Tibial artery (tissue), 4 donors: ENCODE data around the gene TIMM21.

ENCODE experiments used
- DNase-seq, 2 donors: peaks; one replicate each; pipeline ENCODE4 v3.0.0-alpha.2; 2019
- H3K27ac ChIP-seq, 2 donors: fragments of 200-600 bp; sonication (generic) in 1 of 2; 1 replicate in 1 of 2; 2 replicates in 1 of 2; pipeline ENCODE4 v1.5.1; 2018 to 2019; ENCODE audit warnings: mild to moderate bottlenecking in 1 of 2
- H3K27me3 ChIP-seq, 2 donors: fragments of 200-600 bp; sonication (generic) in 1 of 2; one replicate each; pipeline versions ENCODE4 v1.5.1 to v1.6.0; 2016 to 2019
- H3K36me3 ChIP-seq, 3 donors: fragments of 200-600 bp; sonication (generic) in 2 of 3; one replicate each; pipeline ENCODE4 v1.5.1; 2016 to 2019; ENCODE audit warnings: mild to moderate bottlenecking in 2 of 3
- H3K4me1 ChIP-seq, 4 donors: fragments of 200-600 bp; sonication (generic) in 2 of 4; 1 replicate in 3 of 4; 2 replicates in 1 of 4; pipeline ENCODE4 v1.5.1; 2016 to 2019
- H3K4me3 ChIP-seq, 2 donors: fragments of 200-600 bp; sonication (generic) in 1 of 2; 1 replicate in 1 of 2; 2 replicates in 1 of 2; pipeline ENCODE4 v1.5.1; 2018 to 2019; ENCODE audit warnings: mild to moderate bottlenecking in 2 of 2
- H3K9me3 ChIP-seq, 3 donors: fragments of 200-600 bp; sonication (generic) in 1 of 3; one replicate each; pipeline ENCODE4 v1.5.1; 2016 to 2019
- intact Hi-C: fragments of 100-400 bp; cut with DNase I; formaldehyde crosslinking; loops from one replicate; pipeline ENCODE4 v1.15.0; 2023; ENCODE audit warnings: low total_unique reads
- TF ChIP-seq, protein P1 (sequence below), 2 experiments: fragments of 200-600 bp in 1 of 2; fragments of 450-650 bp in 1 of 2; IDR thresholded peaks; one replicate each; pipeline ENCODE4 v1.5.1; 2017 to 2019; ENCODE audit warnings: antibody characterized with exemption in 2 of 2, mild to moderate bottlenecking in 1 of 2, moderate library complexity in 1 of 2

TIMM21 gene

DNA sequence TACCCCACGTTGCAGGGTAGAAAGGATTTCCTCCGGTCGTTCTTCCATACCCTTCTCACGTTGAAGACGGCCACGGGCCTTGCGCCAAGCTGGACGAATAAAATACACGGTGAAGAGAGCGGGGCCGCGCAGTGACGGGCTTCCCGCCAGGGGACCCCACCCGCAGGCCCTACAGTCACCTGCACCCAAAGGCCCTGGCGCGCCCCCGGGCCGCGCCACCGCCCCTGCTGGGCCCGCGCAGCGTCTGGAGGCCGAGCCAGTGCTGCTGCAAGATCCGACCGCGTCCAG is 888 bp upstream of the TIMM21 start:
- Histone ChIP-seq H3K4me1 (peaks cover 0 to 36% (median 27%) of the 10 kb centered on the region in 4 donors), H3K4me3 (peak overlapping the region; percentile 72 to 74), H3K36me3 (peaks cover 0 to 14% (median 0%) of the 10 kb centered on the region in 3 donors), H3K27me3 (no peaks in the 10 kb centered on the region), H3K9me3 (no peaks in the 10 kb centered on the region), H3K27ac (peak overlapping the region; percentile 86 to 92)
- intact Hi-C loops = loop anchor here (2.0 to 5.0 kb wide), 2 partner anchors 145 to 349 kb away; partner anchors contain the start of genes CNDP2 and CYB5A
- TF ChIP-seq, protein P1, sequence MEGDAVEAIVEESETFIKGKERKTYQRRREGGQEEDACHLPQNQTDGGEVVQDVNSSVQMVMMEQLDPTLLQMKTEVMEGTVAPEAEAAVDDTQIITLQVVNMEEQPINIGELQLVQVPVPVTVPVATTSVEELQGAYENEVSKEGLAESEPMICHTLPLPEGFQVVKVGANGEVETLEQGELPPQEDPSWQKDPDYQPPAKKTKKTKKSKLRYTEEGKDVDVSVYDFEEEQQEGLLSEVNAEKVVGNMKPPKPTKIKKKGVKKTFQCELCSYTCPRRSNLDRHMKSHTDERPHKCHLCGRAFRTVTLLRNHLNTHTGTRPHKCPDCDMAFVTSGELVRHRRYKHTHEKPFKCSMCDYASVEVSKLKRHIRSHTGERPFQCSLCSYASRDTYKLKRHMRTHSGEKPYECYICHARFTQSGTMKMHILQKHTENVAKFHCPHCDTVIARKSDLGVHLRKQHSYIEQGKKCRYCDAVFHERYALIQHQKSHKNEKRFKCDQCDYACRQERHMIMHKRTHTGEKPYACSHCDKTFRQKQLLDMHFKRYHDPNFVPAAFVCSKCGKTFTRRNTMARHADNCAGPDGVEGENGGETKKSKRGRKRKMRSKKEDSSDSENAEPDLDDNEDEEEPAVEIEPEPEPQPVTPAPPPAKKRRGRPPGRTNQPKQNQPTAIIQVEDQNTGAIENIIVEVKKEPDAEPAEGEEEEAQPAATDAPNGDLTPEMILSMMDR (IDR thresholded peaks at IDR 0.05) = no peak
- no peak for DNase-seq

DNA sequence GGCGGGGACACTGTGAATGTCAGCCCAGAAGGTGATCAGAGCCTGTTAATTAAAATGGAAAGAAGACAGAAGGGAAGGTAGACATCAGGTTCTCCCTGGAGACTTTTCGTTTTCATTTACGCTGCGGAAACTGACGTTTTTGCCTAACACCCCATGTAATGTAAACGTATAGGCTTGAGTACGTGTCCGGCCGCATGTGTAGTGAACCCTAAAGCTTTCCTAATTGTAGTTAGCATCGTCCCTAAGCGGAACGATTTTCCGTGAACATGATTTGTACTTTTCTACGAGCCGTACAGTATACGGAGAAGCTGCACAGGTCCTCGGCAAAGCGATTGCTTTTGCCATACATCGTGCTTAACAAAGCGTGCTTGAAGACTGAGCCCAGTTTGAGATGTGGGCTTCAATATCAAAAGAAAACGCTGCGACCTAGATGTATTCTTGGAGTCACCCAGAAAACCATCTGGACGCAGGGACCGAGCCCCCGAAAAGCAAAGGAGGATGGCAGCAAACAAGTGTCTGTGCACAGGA is 284 bp downstream of the TIMM21 start:
- Histone ChIP-seq H3K9me3 (no peaks in the 10 kb centered on the region), H3K4me3 (peak overlapping the region; percentile 72 to 74), H3K27me3 (no peaks in the 10 kb centered on the region), H3K4me1 (peaks cover 0 to 36% (median 27%) of the 10 kb centered on the region in 4 donors), H3K27ac (peak overlapping the region; percentile 86 to 92), H3K36me3 (peaks cover 0 to 14% (median 0%) of the 10 kb centered on the region in 3 donors)
- TF ChIP-seq, protein P1 (IDR thresholded peaks at IDR 0.05) = no peak
- DNase-seq = no peak
- intact Hi-C loops = loop anchor here (5.0 kb wide), 1 partner anchor 144 kb away; the partner anchor contains the start of gene CYB5A

DNA sequence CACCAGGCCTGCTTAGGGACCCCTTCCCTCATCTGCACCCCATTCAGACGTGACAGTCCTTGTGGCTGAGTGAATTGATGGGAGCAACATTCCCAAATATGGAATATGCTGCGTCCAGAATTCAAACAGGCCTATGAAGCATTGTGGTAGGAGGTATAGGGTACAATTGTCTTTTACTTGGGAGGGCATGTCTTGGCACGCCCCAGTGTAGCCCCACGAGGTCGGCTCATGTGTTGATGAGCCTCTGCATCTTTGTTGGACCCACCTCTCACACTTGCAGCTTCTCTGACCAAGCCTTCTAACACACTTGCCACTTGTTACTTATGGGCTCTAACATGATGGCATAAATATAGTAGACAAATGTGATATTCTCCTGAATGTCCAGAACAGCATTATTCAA is 1.6 kb downstream of the TIMM21 start:
- Histone ChIP-seq H3K27me3 (no peaks in the 10 kb centered on the region), H3K27ac (no peak overlapping the region), H3K4me3 (peak overlapping the region in 1 of 2 donors; percentile 8), H3K36me3 (peaks cover 9 to 21% (median 10%) of the 10 kb centered on the region in 3 donors), H3K9me3 (no peaks in the 10 kb centered on the region), H3K4me1 (peaks cover 0 to 36% (median 27%) of the 10 kb centered on the region in 4 donors)
- intact Hi-C loops = loop anchor here (5.0 kb wide), 1 partner anchor 142 kb away; the partner anchor contains the start of gene CYB5A
- TF ChIP-seq, protein P1 (IDR thresholded peaks at IDR 0.05) = no peak
- DNase-seq = no peak

DNA sequence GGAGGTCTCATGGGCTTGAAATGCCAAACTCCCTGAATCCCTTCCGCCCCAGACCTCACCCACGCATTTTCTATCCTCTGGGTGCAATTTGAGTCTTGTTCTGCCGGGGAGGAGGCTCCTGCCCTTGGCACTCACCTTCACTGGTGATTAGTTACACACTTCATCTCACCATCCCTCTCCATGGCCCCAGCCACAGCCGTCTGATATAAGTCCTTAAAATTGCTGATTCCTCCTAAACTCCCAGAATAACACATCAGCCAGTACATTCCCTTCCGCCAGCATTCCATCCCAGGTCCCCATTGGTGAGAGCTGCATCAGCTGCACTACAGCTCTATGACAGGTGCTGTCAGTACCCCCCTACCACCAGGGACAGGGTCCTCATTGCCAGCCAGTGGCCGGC is 3.9 kb downstream of the TIMM21 start:
- H3K9me3 ChIP-seq = no peaks in the 10 kb centered on the region
- H3K27ac ChIP-seq = no peak overlapping the region
- no peak overlapping the region for H3K4me3 ChIP-seq
- no peaks in the 10 kb centered on the region for H3K27me3 ChIP-seq
- no peak for DNase-seq
- TF ChIP-seq, protein P1 (IDR thresholded peaks at IDR 0.05) = no peak
- intact Hi-C loops = no loop called here
- H3K4me1 ChIP-seq = peaks cover 0 to 31% (median 24%) of the 10 kb centered on the region in 4 donors
- peaks cover 26 to 44% (median 29%) of the 10 kb centered on the region in 3 donors for H3K36me3 ChIP-seq

DNA sequence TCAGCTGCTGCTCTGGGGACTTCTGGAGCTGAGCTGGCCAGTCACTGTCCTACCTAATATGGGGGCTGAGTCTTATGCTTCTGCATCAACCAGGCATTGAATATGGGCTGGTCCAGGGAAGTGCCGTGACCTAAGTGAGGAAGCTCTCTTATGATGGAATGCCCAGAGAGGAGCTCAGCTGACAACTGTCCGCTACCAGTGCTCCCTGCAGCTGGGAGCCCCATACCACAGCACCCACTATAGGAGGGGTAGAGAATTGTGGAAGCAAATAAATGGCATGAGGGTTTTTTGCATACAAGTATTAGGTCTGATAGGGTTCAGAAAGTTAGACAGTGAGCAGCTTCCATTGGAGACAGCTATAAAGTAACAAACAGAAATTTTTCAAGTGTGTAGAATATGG is 4.5 kb downstream of the TIMM21 start:
- intact Hi-C loops = no loop called here
- DNase-seq = no peak
- H3K27me3 ChIP-seq = no peaks in the 10 kb centered on the region
- H3K36me3 ChIP-seq = peaks cover 29 to 50% (median 31%) of the 10 kb centered on the region in 3 donors
- TF ChIP-seq, protein P1 (IDR thresholded peaks at IDR 0.05) = no peak
- H3K4me3 ChIP-seq = no peak overlapping the region
- no peak overlapping the region for H3K27ac ChIP-seq
- H3K4me1 ChIP-seq = peaks cover 0 to 31% (median 23%) of the 10 kb centered on the region in 4 donors
- H3K9me3 ChIP-seq = no peaks in the 10 kb centered on the region
